GM12892 (cell line): ENCODE results near the gene ZC3H12C.

ENCODE experiments used
- POLR2A ChIP-seq: IDR thresholded peaks from 2 replicates; pipeline ENCODE4 v1.6.1; 2011; ENCODE audit warnings: low read depth, low read length, control low read depth
- POLR2AphosphoS5 ChIP-seq: IDR thresholded peaks from 2 replicates; pipeline ENCODE4 v1.6.1; 2011; ENCODE audit warnings: low read depth, low read length, control low read depth
- TAF1 ChIP-seq: IDR thresholded peaks from 2 replicates; pipeline ENCODE4 v1.6.1; 2011; ENCODE audit warnings: low read depth, mild to moderate bottlenecking, control low read depth, low read length, borderline replicate concordance

- no peak for TF ChIP-seq POLR2A
- TF ChIP-seq POLR2AphosphoS5, result no peak
- no peak for TF ChIP-seq TAF1
These were observed 48.6 kb downstream of the ZC3H12C start for GRCh38 chr11:110141812-110142211.
